HFF-Myc (cell line): ENCODE results near the gene CTSC.

Experiments used
- DNase-seq: peaks from one replicate; pipeline ENCODE4 v3.0.0-alpha.2; 2011; ENCODE audit warnings: low read depth; ENCODE audit errors: extremely low read depth
- H3K4me3 ChIP-seq: replicated peaks from 2 replicates; pipeline ENCODE4 v1.5.1; 2011; ENCODE audit warnings: low read depth, mild to moderate bottlenecking, control low read depth, low read length
- CTCF ChIP-seq: IDR thresholded peaks from 2 replicates; pipeline ENCODE4 v1.5.1; 2012; ENCODE audit warnings: mild to moderate bottlenecking, low read depth, low read length, control low read depth; ENCODE audit errors: missing control alignments

The CTSC gene

GRCh38 chr11:88301488-88302140 is 35.9 kb downstream of the CTSC start:
- no peak for DNase-seq
- no peak overlapping the region for H3K4me3 ChIP-seq
- no peak for TF ChIP-seq CTCF

GRCh38 chr11:88300888-88301487 is 36.5 kb downstream of the CTSC start:
- no peak overlapping the region for H3K4me3 ChIP-seq
- no peak for DNase-seq

GRCh38 chr11:88297863-88298262 is 39.7 kb downstream of the CTSC start:
- TF ChIP-seq CTCF, result no peak
- no peak overlapping the region for H3K4me3 ChIP-seq
- no peak for DNase-seq

More at GRCh38 chr11:88300888-88301487, 36.5 kb downstream of the CTSC start:
- TF ChIP-seq CTCF, result no peak

- no peak overlapping the region for H3K4me3 ChIP-seq
- DNase-seq, result no peak
- no peak for TF ChIP-seq CTCF
Measured at GRCh38 chr11:88297421-88297820, 40.1 kb downstream of the CTSC start.

- no peak for TF ChIP-seq CTCF
- DNase-seq, result no peak
- H3K4me3 ChIP-seq, result no peak overlapping the region
Measured at GRCh38 chr11:88295028-88295427, 42.5 kb downstream of the CTSC start.

GRCh38 chr11:88293931-88294330 is 43.6 kb downstream of the CTSC start:
- no peak for TF ChIP-seq CTCF
- no peak for DNase-seq
- no peak overlapping the region for H3K4me3 ChIP-seq
